Liver (tissue), 9 donors: ENCODE measurements around the gene UBE2N. TPM values are rescaled to one million over a fixed set of nuclear protein-coding genes. Genes with fewer than 3 reads are reported as not detected.

Experiments
- DNase-seq: peaks from one replicate; pipeline ENCODE4 v3.0.0-alpha.2; 2017; ENCODE audit warnings: low spot score
- H3K27ac ChIP-seq, 2 donors: one replicate each; pipeline ENCODE4 v1.7.0; 2013; ENCODE audit warnings: inconsistent platforms in 2 of 2, low read length in 2 of 2, control low read depth in 1 of 2, low read depth in 1 of 2, mild to moderate bottlenecking in 1 of 2
- H3K27me3 ChIP-seq, 4 donors: one replicate each; pipeline versions ENCODE4 v1.6.1 to v1.7.0; 2013; ENCODE audit warnings: low read length in 3 of 4, inconsistent platforms in 1 of 4, mild to moderate bottlenecking in 1 of 4, moderate library complexity in 1 of 4; ENCODE audit not compliant: control insufficient read depth in 4 of 4, insufficient read depth in 4 of 4
- H3K36me3 ChIP-seq, 4 donors: one replicate each; pipeline versions ENCODE4 v1.6.1 to v1.7.0; 2013; ENCODE audit warnings: low read length in 3 of 4, mild to moderate bottlenecking in 3 of 4, low read depth in 1 of 4, moderate library complexity in 1 of 4; ENCODE audit not compliant: control insufficient read depth in 4 of 4, insufficient read depth in 3 of 4
- H3K4me1 ChIP-seq, 4 donors: one replicate each; pipeline versions ENCODE4 v1.6.1 to v1.7.0; 2013; ENCODE audit warnings: low read length in 3 of 4, mild to moderate bottlenecking in 3 of 4, moderate library complexity in 1 of 4; ENCODE audit not compliant: control insufficient read depth in 4 of 4, insufficient read depth in 4 of 4
- H3K4me3 ChIP-seq, 3 donors: one replicate each; pipeline versions ENCODE4 v1.6.1 to v1.7.0; 2013; ENCODE audit warnings: low read length in 3 of 3, control low read depth in 1 of 3, low read depth in 1 of 3, mild to moderate bottlenecking in 1 of 3
- H3K9ac ChIP-seq, 2 donors: one replicate each; pipeline ENCODE4 v1.7.0; 2013; ENCODE audit warnings: low read length in 2 of 2, mild to moderate bottlenecking in 2 of 2, moderate library complexity in 2 of 2, control low read depth in 1 of 2, low read depth in 1 of 2
- H3K9me3 ChIP-seq, 4 donors: one replicate each; pipeline versions ENCODE4 v1.6.1 to v1.7.0; 2013; ENCODE audit warnings: low read length in 3 of 4; ENCODE audit not compliant: control insufficient read depth in 4 of 4
- CTCF ChIP-seq: fragments of 150-350 bp; IDR thresholded peaks from 2 replicates; pipeline ENCODE4 v1.5.1; 2017; ENCODE audit warnings: improper control_type of control experiment, low read depth, low read length; ENCODE audit not compliant: missing input control
- EGR1 ChIP-seq, 2 donors: IDR thresholded peaks; 2 replicates each; pipeline ENCODE4 v1.6.1; 2016 to 2018; ENCODE audit warnings: antibody characterized with exemption in 2 of 2, low read depth in 2 of 2
- FOXA1 ChIP-seq: IDR thresholded peaks from 2 replicates; pipeline ENCODE4 v1.6.1; 2016; ENCODE audit warnings: antibody characterized with exemption
- FOXA2 ChIP-seq: IDR thresholded peaks from 2 replicates; pipeline ENCODE4 v1.6.1; 2016; ENCODE audit warnings: antibody characterized with exemption
- GABPA ChIP-seq, 2 donors: IDR thresholded peaks in 1 of 2; conservative IDR thresholded peaks in 1 of 2; 2 replicates each; pipeline ENCODE4 v1.6.1; 2016; ENCODE audit warnings: antibody characterized with exemption in 2 of 2, mild to moderate bottlenecking in 1 of 2, moderate library complexity in 1 of 2
- HNF4A ChIP-seq, 2 donors: conservative IDR thresholded peaks; 2 replicates each; pipeline ENCODE4 v1.6.1; 2016; ENCODE audit warnings: antibody characterized with exemption in 2 of 2, mild to moderate bottlenecking in 2 of 2
- HNF4G ChIP-seq: IDR thresholded peaks from 2 replicates; pipeline ENCODE4 v1.6.1; 2016; ENCODE audit warnings: antibody characterized with exemption
- JUND ChIP-seq, 2 donors: IDR thresholded peaks; 2 replicates each; pipeline ENCODE4 v1.6.1; 2016; ENCODE audit warnings: antibody characterized with exemption in 2 of 2
- NR2F2 ChIP-seq: IDR thresholded peaks from 2 replicates; pipeline ENCODE4 v1.6.1; 2016; ENCODE audit warnings: antibody characterized with exemption
- RAD21 ChIP-seq, 2 donors: IDR thresholded peaks; 2 replicates each; pipeline ENCODE4 v1.6.1; 2016; ENCODE audit warnings: antibody characterized with exemption in 2 of 2, mild to moderate bottlenecking in 2 of 2
- RXRA ChIP-seq, 2 donors: IDR thresholded peaks; 2 replicates each; pipeline ENCODE4 v1.6.1; 2017 to 2018; ENCODE audit warnings: antibody characterized with exemption in 2 of 2, mild to moderate bottlenecking in 1 of 2
- SP1 ChIP-seq: IDR thresholded peaks from 2 replicates; pipeline ENCODE4 v1.6.1; 2018; ENCODE audit warnings: antibody characterized with exemption, mild to moderate bottlenecking
- TAF1 ChIP-seq: conservative IDR thresholded peaks from 2 replicates; pipeline ENCODE4 v1.6.1; 2016; ENCODE audit warnings: antibody characterized with exemption, mild to moderate bottlenecking
- YY1 ChIP-seq: IDR thresholded peaks from 2 replicates; pipeline ENCODE4 v1.6.1; 2016; ENCODE audit warnings: antibody characterized with exemption, mild to moderate bottlenecking
- ZBTB33 ChIP-seq: IDR thresholded peaks from 2 replicates; pipeline ENCODE4 v1.6.1; 2016; ENCODE audit warnings: antibody characterized with exemption
- WGBS: extraction: QIAGEN DNeasy Blood & Tissue Kit; methylation state at CpG from one replicate; pipeline ENCODE4 v1.1.7; 2013; 5-methylcytosine and 5-hydroxymethylcytosine counted together
- polyA plus RNA-seq, 2 donors: library from polyadenylated mRNA; stranded (reverse) in 1 of 2; unstranded in 1 of 2; fragments of 200-250 nt in 1 of 2; fragments of >200 nt in 1 of 2; fragmentation: Nextera tagmentation in 1 of 2; extraction: Ambion mirVana in 1 of 2; gene quantifications; one replicate each; pipeline versions ENCODE4 v1.2.1 to v1.2.3, GENCODE V29; 2013 to 2015
- total RNA-seq, 2 donors: library from RNA; depleted of rRNA; stranded (reverse); fragments of >200 nt; gene quantifications; one replicate each; pipeline ENCODE4 v1.2.3, GENCODE V29; 2014
- TF ChIP-seq, protein P1 (sequence below): IDR thresholded peaks from 2 replicates; pipeline ENCODE4 v1.6.1; 2016; ENCODE audit warnings: antibody characterized with exemption
- TF ChIP-seq, protein P2 (sequence below): IDR thresholded peaks from 2 replicates; pipeline ENCODE4 v1.6.1; 2016; ENCODE audit warnings: antibody characterized with exemption
- TF ChIP-seq, protein P3 (sequence below): IDR thresholded peaks from 2 replicates; pipeline ENCODE4 v1.6.1; 2016; ENCODE audit warnings: antibody characterized with exemption, mild to moderate bottlenecking
- donor health status: healthy.
- donor health status: healthy.
- donor health status: healthy.
- donor health status: healthy.
- donor health status: healthy.

Gene UBE2N
- total and polyA plus RNA-seq, 4 donors = 13.9 to 63.7 (median 32.6) TPM

GRCh38 chr12:93469386-93469785 lies 27.6 kb upstream of the UBE2N start (continued):
- no peak for TF ChIP-seq GABPA (IDR thresholded peaks at IDR 0.05 in 1 of 2, conservative IDR thresholded peaks at IDR 0.05 in 1 of 2)
- no peak for TF ChIP-seq NR2F2

DNA sequence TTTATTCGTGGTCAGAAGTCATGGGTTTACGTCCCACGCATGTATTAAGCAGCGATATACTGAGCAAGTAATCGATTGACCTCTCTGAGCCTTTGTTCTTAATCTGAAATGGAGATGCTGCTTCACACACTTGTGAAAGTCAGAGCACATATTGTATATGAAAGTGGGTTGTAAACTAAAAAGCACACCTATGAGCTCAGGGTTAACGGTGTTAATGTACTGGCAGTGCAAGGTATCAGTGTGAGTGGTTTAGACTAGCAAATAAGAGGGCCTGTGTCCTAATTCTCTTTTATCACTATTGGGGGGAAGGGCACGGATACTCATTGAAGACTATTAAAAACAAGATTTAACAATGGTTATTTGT lies 26.2 kb upstream of the UBE2N start:
- peak overlapping the region; percentile 72 to 99 (median 90) for H3K4me3 ChIP-seq
- H3K36me3 ChIP-seq = no peaks in the 10 kb centered on the region
- peaks cover 2 to 16% (median 6%) of the 10 kb centered on the region in 4 donors for H3K4me1 ChIP-seq
- 8% methylated on average over 7 of the region's 7 CpGs for WGBS
- no peaks in the 10 kb centered on the region for H3K9me3 ChIP-seq
- peak overlapping the region; percentile 88 to 97 for H3K27ac ChIP-seq
- no peaks in the 10 kb centered on the region for H3K27me3 ChIP-seq
- no peak for DNase-seq
- peak overlapping the region; percentile 89 to 97 for H3K9ac ChIP-seq
- TF ChIP-seq TAF1 (no peak), JUND (IDR thresholded peaks at IDR 0.05) (no peak), FOXA2 (no peak), RAD21 (IDR thresholded peaks at IDR 0.05) (no peak), CTCF (no peak)
- TF ChIP-seq, protein P1, sequence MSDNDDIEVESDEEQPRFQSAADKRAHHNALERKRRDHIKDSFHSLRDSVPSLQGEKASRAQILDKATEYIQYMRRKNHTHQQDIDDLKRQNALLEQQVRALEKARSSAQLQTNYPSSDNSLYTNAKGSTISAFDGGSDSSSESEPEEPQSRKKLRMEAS = no peak
- TF ChIP-seq, protein P2, sequence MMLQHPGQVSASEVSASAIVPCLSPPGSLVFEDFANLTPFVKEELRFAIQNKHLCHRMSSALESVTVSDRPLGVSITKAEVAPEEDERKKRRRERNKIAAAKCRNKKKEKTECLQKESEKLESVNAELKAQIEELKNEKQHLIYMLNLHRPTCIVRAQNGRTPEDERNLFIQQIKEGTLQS = no peak

GRCh38 chr12:93467351-93468007 lies 25.7 kb upstream of the UBE2N start, which contains the start of gene MRPL42:
MRPL42 (plus strand) TSS chr12:93467514; CDS start chr12:93469286, 1,772 bp downstream.
- H3K27ac ChIP-seq = peak within 1 kb of the TSS; percentile 88 to 97
- WGBS = under 1% methylated on average over 36 of the region's 36 CpGs
- TF ChIP-seq YY1 = peak; percentile 99
- peak; percentile 53 to 62 for TF ChIP-seq HNF4A (conservative IDR thresholded peaks at IDR 0.05)
- TF ChIP-seq EGR1 (IDR thresholded peaks at IDR 0.05; ENCODE audit: low read depth in 2 of 2) = no peak
- no peak for TF ChIP-seq JUND (IDR thresholded peaks at IDR 0.05)
- TF ChIP-seq RXRA (IDR thresholded peaks at IDR 0.05) = peak; percentile 6 to 14
- TF ChIP-seq GABPA (IDR thresholded peaks at IDR 0.05 in 1 of 2, conservative IDR thresholded peaks at IDR 0.05 in 1 of 2) = peak in 1 of 2 donors; percentile 79
- TF ChIP-seq, protein P1 = peak; percentile 87
- no peak for TF ChIP-seq HNF4G
- no peak for TF ChIP-seq FOXA1
- TF ChIP-seq NR2F2 = peak; percentile 20
- peak; percentile 56 for TF ChIP-seq TAF1
- TF ChIP-seq, protein P3, sequence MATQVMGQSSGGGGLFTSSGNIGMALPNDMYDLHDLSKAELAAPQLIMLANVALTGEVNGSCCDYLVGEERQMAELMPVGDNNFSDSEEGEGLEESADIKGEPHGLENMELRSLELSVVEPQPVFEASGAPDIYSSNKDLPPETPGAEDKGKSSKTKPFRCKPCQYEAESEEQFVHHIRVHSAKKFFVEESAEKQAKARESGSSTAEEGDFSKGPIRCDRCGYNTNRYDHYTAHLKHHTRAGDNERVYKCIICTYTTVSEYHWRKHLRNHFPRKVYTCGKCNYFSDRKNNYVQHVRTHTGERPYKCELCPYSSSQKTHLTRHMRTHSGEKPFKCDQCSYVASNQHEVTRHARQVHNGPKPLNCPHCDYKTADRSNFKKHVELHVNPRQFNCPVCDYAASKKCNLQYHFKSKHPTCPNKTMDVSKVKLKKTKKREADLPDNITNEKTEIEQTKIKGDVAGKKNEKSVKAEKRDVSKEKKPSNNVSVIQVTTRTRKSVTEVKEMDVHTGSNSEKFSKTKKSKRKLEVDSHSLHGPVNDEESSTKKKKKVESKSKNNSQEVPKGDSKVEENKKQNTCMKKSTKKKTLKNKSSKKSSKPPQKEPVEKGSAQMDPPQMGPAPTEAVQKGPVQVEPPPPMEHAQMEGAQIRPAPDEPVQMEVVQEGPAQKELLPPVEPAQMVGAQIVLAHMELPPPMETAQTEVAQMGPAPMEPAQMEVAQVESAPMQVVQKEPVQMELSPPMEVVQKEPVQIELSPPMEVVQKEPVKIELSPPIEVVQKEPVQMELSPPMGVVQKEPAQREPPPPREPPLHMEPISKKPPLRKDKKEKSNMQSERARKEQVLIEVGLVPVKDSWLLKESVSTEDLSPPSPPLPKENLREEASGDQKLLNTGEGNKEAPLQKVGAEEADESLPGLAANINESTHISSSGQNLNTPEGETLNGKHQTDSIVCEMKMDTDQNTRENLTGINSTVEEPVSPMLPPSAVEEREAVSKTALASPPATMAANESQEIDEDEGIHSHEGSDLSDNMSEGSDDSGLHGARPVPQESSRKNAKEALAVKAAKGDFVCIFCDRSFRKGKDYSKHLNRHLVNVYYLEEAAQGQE = peak; percentile 28
- peak; percentile 51 for TF ChIP-seq CTCF
- TF ChIP-seq FOXA2 = peak; percentile 32
- peak; percentile 0 for TF ChIP-seq ZBTB33
- peak; percentile 46 for TF ChIP-seq SP1
- TF ChIP-seq, protein P2 = no peak
- peak; percentile 47 to 50 for TF ChIP-seq RAD21 (IDR thresholded peaks at IDR 0.05)
- peak within 1 kb of the TSS; percentile 72 to 99 (median 90) for H3K4me3 ChIP-seq
- H3K9ac ChIP-seq = peak within 1 kb of the TSS; percentile 89 to 97
- peak; percentile 98 for DNase-seq
- no peaks in the 10 kb centered on the region for H3K36me3 ChIP-seq
- peaks cover 2 to 16% (median 6%) of the 10 kb centered on the region in 4 donors for H3K4me1 ChIP-seq
- H3K27me3 ChIP-seq = no peaks in the 10 kb centered on the region
- no peaks in the 10 kb centered on the region for H3K9me3 ChIP-seq
